Activated CD4-positive, alpha-beta memory T cell treated with anti-CD3 and anti-CD28 coated beads for 36 hours (primary cell): ENCODE measurements around the gene DAPK2. TPM values are rescaled to one million over a fixed set of nuclear protein-coding genes. Genes with fewer than 3 reads are reported as not detected.

Experiments
- microRNA-seq: library from miRNA; unstranded; fragments of <30 nt; microRNA quantifications from one replicate; pipeline ENCODE4 v1.2.0, GENCODE V29; 2022; ENCODE audit warnings: borderline number of aligned reads, borderline microRNAs expressed, borderline replicate concordance
- total RNA-seq, 2 experiments: library from RNA; stranded (reverse); gene quantifications; one replicate each; pipeline ENCODE4 v1.2.3, GENCODE V29; 2021

Gene DAPK2
- total RNA-seq, 2 experiments from 2014 or later: 0.81 to 0.87 TPM

Small RNA genes within 50 kb of the gene (microRNA-seq; reads per million reads assigned to microRNA genes)
- not detected for gene MIR422A

Other genes starting within 250 kb of the DAPK2 start
- 10 to 100 TPM; 48.6 to 55.7 TPM for gene HERC1, start 212.5 kb downstream of the DAPK2 start, total RNA-seq
- gene CIAO2A, start 47.4 kb upstream of the DAPK2 start, total RNA-seq: 10 to 100 TPM; 95.4 to 97.4 TPM
- 100 to 1,000 TPM in 1 of 2 experiments, 10 to 100 TPM in 1; 99.3 to 102 TPM for gene SNX1, start 49.5 kb upstream of the DAPK2 start, total RNA-seq
- under 1 TPM; 0.38 to 0.68 TPM for gene SNX22, start 105.2 kb upstream of the DAPK2 start, total RNA-seq
- 100 to 1,000 TPM; 277 to 283 TPM for gene PPIB, start 116.5 kb upstream of the DAPK2 start, total RNA-seq